Right lobe of liver (tissue), 6 donors: Measurements from ENCODE around the gene TBXA2R. TPM values are rescaled to one million over a fixed set of nuclear protein-coding genes. Genes with fewer than 3 reads are reported as not detected.

Source experiments
- ATAC-seq, 4 donors: fragments of 200-7000 bp; cut with Tn5 transposase; one replicate each; pipeline ENCODE4 v1.9.1; 2020; ENCODE audit warnings: mild to moderate bottlenecking in 4 of 4, moderate library complexity in 4 of 4
- DNase-seq, 3 donors: peaks; one replicate each; pipeline ENCODE4 v3.0.0-alpha.2; 2020
- H3K27ac ChIP-seq, 3 donors: fragments of 200-600 bp; one replicate each; pipeline ENCODE4 v1.8.0; 2022
- H3K27me3 ChIP-seq, 2 donors: fragments of 200-600 bp; one replicate each; pipeline ENCODE4 v1.8.0; 2022
- H3K36me3 ChIP-seq, 4 donors: fragments of 200-600 bp; sonication (generic) in 1 of 4; one replicate each; pipeline versions ENCODE4 v1.5.1 to v1.8.0; 2017 to 2022; ENCODE audit warnings: control low read depth in 1 of 4
- H3K4me1 ChIP-seq, 4 donors: fragments of 200-600 bp; sonication (generic) in 1 of 4; one replicate each; pipeline versions ENCODE4 v1.5.1 to v1.8.0; 2017 to 2022; ENCODE audit warnings: control low read depth in 1 of 4
- H3K4me3 ChIP-seq, 3 donors: fragments of 200-600 bp; one replicate each; pipeline ENCODE4 v1.8.0; 2022
- H3K9me3 ChIP-seq, 4 donors: fragments of 200-600 bp; sonication (generic) in 1 of 4; one replicate each; pipeline versions ENCODE4 v1.5.1 to v1.8.0; 2017 to 2022; ENCODE audit warnings: control low read depth in 1 of 4
- CTCF ChIP-seq, 4 donors: fragments of 200-600 bp in 3 of 4; fragments of 450-650 bp in 1 of 4; IDR thresholded peaks; one replicate each; pipeline versions ENCODE4 v1.5.1 to v1.8.0; 2016 to 2022; ENCODE audit warnings: antibody characterized with exemption in 4 of 4, mild to moderate bottlenecking in 2 of 4
- POLR2A ChIP-seq: fragments of 450-650 bp; IDR thresholded peaks from one replicate; pipeline ENCODE4 v1.6.1; 2017; ENCODE audit warnings: antibody characterized with exemption, mild to moderate bottlenecking
- WGBS: methylation state at CpG from one replicate; pipeline ENCODE4 v1.1.6; 2018; ENCODE audit warnings: low coverage, low lambda C conversion rate; ENCODE audit not compliant: insufficient coverage; ENCODE audit errors: missing lambda C conversion rate; 5-methylcytosine and 5-hydroxymethylcytosine counted together
- intact Hi-C, 2 donors: fragments of 100-400 bp; cut with DNase I; formaldehyde crosslinking; loops; one replicate each; pipeline versions ENCODE4 v1.11.2 to v1.14.1; 2022
- total RNA-seq, 6 experiments: library from RNA; depleted of rRNA in 2 of 6; stranded (reverse); fragments of >200 nt in 2 of 6; fragmentation: NEBNext Ultra II Directional in 3 of 6; extraction: Animal tissue kit (Norgen Biotek cat#: 25700) in 3 of 6; gene quantifications; one replicate each; pipeline versions ENCODE4 v1.1.0 to v1.2.4, GENCODE V29; 2016 to 2023
- donor health status: DM: no; HTN: yes; CAD: no.
- donor health status: DM: no; HTN: no; CAD: no.
- donor health status: DM: no; HTN: no; CAD: no.
- donor health status: DM: no; HTN: yes; CAD: no.
- donor health status: DM: no; HTN: yes; CAD: no.

The TBXA2R gene
- total RNA-seq, 6 experiments from 2014 or later = 2.8 to 10.4 (median 4.7) TPM

- 21% methylated on average over 10 of the region's 22 CpGs for WGBS
- intact Hi-C loops = no loop called here
- Histone ChIP-seq H3K4me1 (peaks cover 0 to 11% (median 0%) of the 10 kb centered on the region in 4 donors), H3K4me3 (peak overlapping the region; percentile 26 to 48 (median 42)), H3K27ac (peak overlapping the region; percentile 58 to 76 (median 67)), H3K36me3 (peaks cover 0 to 13% (median 5%) of the 10 kb centered on the region in 4 donors), H3K9me3 (no peaks in the 10 kb centered on the region), H3K27me3 (no peaks in the 10 kb centered on the region)
- peak; percentile 24 for TF ChIP-seq POLR2A
- no peak for TF ChIP-seq CTCF (IDR thresholded peaks at IDR 0.05)
- DNase-seq = peak in 2 of 3 donors; percentile 58 to 67
- peak; percentile 14 to 53 (median 27) for ATAC-seq
These were observed 816 bp upstream of the TBXA2R start for GRCh38 chr19:3607303-3608078.

- H3K9me3 ChIP-seq = no peaks in the 10 kb centered on the region
- peaks cover 0 to 1% (median under 1%) of the 10 kb centered on the region in 4 donors for H3K36me3 ChIP-seq
- no peak for TF ChIP-seq POLR2A
- no peak for TF ChIP-seq CTCF (IDR thresholded peaks at IDR 0.05)
- peak overlapping the region; percentile 58 to 76 (median 67) for H3K27ac ChIP-seq
- H3K27me3 ChIP-seq = no peaks in the 10 kb centered on the region
- peaks cover 0 to 11% (median 0%) of the 10 kb centered on the region in 4 donors for H3K4me1 ChIP-seq
- 0% methylated on average over 8 of the region's 35 CpGs for WGBS
- ATAC-seq (peak; percentile 66 to 82 (median 69)), DNase-seq (peak; percentile 78 to 87 (median 86))
- intact Hi-C loops = no loop called here
- H3K4me3 ChIP-seq = peak overlapping the region; percentile 26 to 48 (median 42)
These were observed 443 bp downstream of the TBXA2R start for GRCh38 chr19:3606174-3606689.

GRCh38 chr19:3605770-3606169 lies 905 bp downstream of the TBXA2R start:
- 30% methylated on average over 5 of the region's 5 CpGs for WGBS
- Histone ChIP-seq H3K27me3 (no peaks in the 10 kb centered on the region), H3K27ac (peak overlapping the region in 1 of 3 donors; percentile 76), H3K4me3 (peak overlapping the region; percentile 26 to 48 (median 42)), H3K4me1 (peaks cover 0 to 11% (median 0%) of the 10 kb centered on the region in 4 donors), H3K36me3 (no peaks in the 10 kb centered on the region), H3K9me3 (no peaks in the 10 kb centered on the region)
- ATAC-seq = no peak
- TF ChIP-seq CTCF (IDR thresholded peaks at IDR 0.05) (no peak), POLR2A (no peak)
- DNase-seq = no peak
- intact Hi-C loops = no loop called here

- H3K36me3 ChIP-seq = no peaks in the 10 kb centered on the region
- DNase-seq = no peak
- intact Hi-C loops = no loop called here
- TF ChIP-seq POLR2A = no peak
- no peak for TF ChIP-seq CTCF (IDR thresholded peaks at IDR 0.05)
- H3K4me3 ChIP-seq = peak overlapping the region; percentile 7 to 42 (median 26)
- H3K4me1 ChIP-seq = peaks cover 0 to 11% (median 0%) of the 10 kb centered on the region in 4 donors
- no peaks in the 10 kb centered on the region for H3K27me3 ChIP-seq
- peak overlapping the region in 1 of 3 donors; percentile 31 for H3K27ac ChIP-seq
- ATAC-seq = no peak
- 57% methylated on average over 3 of the region's 3 CpGs for WGBS
- no peaks in the 10 kb centered on the region for H3K9me3 ChIP-seq
These were observed 1.3 kb downstream of the TBXA2R start for GRCh38 chr19:3605361-3605760.
